ENCODE data around the gene RAB21. TPM values are rescaled to one million over a fixed set of nuclear protein-coding genes. Genes with fewer than 3 reads are reported as not detected.
"Not testable (repeated sequence)": the region's sequence is repeated elsewhere in the genome, so short reads cannot be mapped to it uniquely, and the experiment has no call there.

The RAB21 gene
- total RNA-seq, 2 donors from 2014 or later = 62.6 to 88.4 TPM

DNA sequence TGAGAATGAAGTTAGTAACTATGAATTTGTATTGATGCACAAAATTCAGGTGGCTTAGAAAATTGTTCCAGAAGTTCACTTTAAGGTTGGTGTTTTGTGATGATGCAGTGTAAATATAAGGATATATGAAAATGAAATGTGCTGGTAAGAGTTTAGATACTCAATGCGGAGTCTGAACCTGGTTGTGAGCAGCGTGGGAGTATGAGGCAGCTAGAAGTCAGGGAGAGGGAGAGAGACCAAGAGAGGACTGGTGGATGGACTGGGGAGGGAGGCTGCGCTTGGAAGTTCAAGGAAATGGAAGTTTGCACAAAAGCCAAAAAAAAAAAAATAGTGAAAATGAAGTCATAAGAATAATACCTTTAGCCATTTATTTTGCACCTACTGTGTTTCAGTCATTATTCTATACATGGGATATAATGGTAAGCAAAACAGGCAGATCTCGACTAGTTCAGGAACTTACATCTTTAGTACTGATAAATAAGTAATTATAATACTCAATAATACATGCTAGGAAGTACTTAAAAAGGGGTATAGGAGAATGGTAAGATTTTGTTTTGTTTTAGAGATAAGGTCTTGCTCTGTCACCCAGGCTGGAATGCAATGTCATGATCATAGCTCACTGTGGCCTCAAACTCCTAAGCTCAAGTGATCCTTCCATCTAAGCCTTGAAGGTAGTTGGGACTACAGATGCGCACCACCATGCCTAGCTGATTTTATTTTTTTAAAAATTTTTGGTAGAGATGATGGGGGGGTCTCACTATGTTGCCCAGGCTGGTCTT is 10.0 kb upstream of the RAB21 start:
- Mint-ChIP-seq H3K36me3 (no peaks in the 10 kb centered on the region), H3K9me3 (no peaks in the 10 kb centered on the region), H3K27ac (no peak overlapping the region)
- ATAC-seq (no peak), DNase-seq (ENCODE audit: low spot score in 2 of 2) (no peak)

DNA sequence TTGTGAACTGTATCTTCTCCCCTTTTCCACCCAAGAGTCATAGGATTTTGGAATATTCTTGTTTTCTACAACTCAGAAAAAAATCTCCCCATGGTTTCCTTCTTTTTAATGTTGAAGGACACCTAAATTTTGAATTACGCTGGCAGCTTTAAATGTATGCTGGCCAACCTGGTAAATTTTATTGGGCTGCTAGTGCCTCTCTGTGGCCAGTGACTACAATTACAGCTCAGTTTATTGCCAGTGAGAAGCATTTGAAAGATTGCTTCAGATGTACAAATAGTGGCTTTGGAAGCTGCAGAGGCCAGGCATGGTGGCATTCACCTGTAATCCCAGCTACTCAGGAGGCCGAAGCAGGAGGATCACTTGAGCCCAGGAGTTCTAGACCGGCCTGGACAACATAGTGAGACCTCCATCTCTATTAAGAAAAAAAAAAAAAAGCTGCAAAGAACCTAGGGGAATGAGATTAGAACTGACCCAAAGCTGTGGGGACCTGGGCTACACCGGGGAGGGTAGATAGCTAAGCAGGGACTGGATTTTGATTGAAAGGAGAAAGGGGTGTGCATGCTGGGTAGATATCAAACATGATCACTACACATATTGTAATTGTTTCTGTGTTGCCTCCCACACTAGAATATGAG is 7.6 kb upstream of the RAB21 start:
- Mint-ChIP-seq H3K27ac (no peak overlapping the region), H3K9me3 (no peaks in the 10 kb centered on the region), H3K36me3 (no peaks in the 10 kb centered on the region)
- ATAC-seq (peak; percentile 73 to 77), DNase-seq (ENCODE audit: low spot score in 2 of 2) (peak in 1 of 2 donors; percentile 44)

DNA sequence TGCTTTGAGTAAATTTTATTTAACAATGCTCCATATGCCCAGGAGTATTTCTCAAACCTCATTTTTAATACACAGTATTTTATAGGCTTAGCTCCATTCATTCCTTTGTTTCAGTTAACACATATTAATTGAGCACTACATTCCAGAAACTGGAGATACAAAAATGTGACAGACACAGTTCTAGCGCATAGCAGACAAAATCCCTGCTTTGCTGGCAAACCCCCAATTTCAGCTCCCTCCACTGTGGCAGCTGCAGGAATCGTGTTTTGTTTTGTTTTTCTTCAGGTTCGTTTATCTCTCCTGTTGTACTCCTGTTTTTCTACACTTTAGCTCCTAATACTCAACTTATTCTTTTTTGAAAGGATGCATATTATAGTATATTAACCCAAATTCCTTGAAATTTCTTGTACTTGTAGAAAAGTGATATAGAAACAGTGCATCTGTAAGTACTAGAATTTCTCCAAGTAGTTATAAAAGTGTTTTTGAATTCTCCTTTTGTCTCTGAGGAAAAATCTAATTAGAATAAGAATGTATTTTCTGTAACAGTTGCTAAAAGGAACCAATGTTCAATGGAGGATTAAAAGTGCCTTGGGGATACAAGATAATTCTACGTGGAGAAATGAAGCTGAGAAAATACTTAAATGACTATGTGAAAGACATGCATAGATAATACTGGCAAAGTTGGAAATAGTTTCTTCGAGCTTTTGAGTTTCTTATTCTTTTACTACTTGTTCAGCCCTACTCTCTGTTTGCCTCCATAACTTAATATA is 6.4 kb upstream of the RAB21 start:
- DNase-seq (ENCODE audit: low spot score in 2 of 2) = no peak
- H3K27ac Mint-ChIP-seq = no peak overlapping the region

DNA sequence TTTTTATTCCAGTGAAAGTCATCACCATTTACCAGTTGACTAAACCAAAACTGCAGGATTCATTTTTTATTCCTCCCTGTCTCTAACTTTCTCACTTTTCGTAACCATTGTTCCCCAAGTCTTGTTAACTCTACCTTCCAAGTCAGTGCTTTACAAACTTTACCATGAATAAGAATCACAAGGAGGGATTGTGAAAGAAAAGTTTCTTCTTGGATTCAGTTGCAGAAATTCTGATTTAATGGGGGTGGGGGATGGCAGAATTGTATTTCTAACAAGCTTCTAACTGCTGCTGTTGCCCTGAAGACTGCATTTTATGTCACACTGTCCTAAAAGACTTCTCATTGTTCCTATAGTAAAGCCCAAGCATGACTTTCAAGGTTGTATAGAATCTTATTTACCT is 5.0 kb upstream of the RAB21 start:
- Mint-ChIP-seq H3K36me3 (no peaks in the 10 kb centered on the region), H3K27ac (no peak overlapping the region), H3K9me3 (no peaks in the 10 kb centered on the region)
- DNase-seq (ENCODE audit: low spot score in 2 of 2) (no peak), ATAC-seq (no peak)

More for the DNA sequence above, 6.4 kb upstream of the RAB21 start:
- no peaks in the 10 kb centered on the region for H3K36me3 Mint-ChIP-seq
- ATAC-seq = no peak
- no peaks in the 10 kb centered on the region for H3K9me3 Mint-ChIP-seq

DNA sequence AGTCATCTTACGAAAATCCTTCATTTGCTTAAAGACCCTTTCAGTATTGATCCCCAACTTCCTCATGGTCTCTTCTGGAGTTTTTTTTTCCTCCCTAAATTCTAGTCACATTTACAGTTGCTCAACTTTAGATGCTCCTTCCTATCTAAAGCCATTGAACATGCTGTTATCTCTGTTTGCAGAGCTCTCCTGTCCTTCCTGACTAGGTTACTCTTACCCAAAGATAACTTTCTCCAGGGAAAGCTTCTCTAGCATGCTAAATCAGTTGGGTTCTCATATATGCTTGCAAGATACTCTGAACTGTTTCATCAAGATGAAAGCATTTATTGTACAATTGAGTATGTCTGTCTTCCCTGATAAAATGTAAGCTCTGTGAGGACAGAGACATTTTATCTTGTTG is 1.8 kb upstream of the RAB21 start:
- Mint-ChIP-seq H3K27ac (no peak overlapping the region), H3K9me3 (no peaks in the 10 kb centered on the region), H3K36me3 (peaks cover 17 to 26% of the 10 kb centered on the region in 2 donors)
- no peak for DNase-seq (ENCODE audit: low spot score in 2 of 2)
- no peak for ATAC-seq

DNA sequence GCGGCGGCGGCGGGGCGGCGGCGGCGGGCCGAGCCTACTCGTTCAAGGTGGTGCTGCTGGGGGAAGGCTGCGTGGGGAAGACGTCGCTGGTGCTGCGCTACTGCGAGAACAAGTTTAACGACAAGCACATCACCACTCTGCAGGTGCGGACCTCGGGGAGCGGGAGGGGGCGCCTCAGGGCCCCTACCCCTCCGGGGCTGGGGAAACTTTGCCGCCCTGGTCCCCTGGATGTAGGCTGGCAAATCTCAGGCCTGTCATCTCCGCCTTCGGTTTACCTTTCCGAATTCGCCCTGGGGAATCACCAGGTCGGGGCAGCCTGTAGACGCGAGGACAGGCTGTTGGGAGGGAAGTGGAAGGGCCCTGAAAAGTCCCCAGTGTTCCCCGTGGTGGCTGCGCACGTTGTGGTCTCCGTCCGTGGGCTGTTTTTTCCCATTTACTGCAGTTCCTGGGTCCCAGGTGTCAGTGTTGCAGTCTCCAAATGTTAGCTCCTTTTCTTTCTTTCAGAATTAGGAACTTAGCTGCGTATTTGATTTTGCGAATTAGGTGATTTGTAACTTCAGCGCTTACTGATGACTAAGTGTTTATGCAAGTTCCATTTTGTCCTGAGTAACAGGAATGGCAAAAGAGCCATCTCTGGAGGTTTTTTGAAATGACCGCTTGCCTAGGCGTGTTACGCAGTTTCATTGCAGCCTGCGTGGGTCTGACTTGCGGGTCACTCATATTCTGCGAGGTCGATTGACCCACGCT is 656 bp downstream of the RAB21 start:
- ATAC-seq = peak; percentile 51 to 76
- Mint-ChIP-seq H3K36me3 (peaks cover 40 to 51% of the 10 kb centered on the region in 2 donors), H3K9me3 (peaks cover under 1 to 15% of the 10 kb centered on the region in 2 donors), H3K27ac (peak overlapping the region; percentile 95 to 97)
- DNase-seq (ENCODE audit: low spot score in 2 of 2) = peak; percentile 51 to 85

DNA sequence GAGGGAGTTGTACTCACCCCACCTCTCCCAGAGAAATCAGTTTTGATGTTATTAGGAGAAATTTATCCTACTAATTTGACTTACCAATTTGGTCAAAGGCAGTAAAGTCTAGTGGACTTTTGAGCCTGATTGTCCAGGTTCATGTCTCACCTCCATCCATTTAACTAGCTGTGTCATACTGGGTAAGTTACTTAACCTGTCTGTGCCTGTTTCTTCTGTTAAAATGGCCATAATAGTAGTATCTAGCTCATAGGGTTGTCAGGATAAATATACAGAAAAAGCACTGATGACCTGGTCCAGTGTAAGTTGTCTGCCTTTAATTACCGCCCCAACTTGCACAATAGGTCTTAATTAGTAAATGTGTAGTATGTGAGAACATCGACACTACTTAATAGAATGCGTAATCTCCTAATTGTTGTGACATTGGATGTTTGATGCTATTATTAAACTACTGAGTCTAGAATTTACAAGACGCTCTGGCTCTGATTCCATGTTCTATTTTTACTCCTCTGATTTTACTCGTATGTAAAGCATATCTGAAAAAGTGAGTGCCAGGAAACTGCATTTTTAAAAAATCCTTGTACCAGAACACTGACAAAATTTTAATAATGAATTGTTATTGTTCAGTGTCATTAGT is 1.5 kb downstream of the RAB21 start:
- DNase-seq (ENCODE audit: low spot score in 2 of 2) (no peak), ATAC-seq (no peak)
- H3K9me3 Mint-ChIP-seq = peaks cover 6 to 15% of the 10 kb centered on the region in 2 donors
- H3K36me3 Mint-ChIP-seq = peaks cover 48 to 59% of the 10 kb centered on the region in 2 donors
- H3K27ac Mint-ChIP-seq = peak overlapping the region; percentile 95 to 97

DNA sequence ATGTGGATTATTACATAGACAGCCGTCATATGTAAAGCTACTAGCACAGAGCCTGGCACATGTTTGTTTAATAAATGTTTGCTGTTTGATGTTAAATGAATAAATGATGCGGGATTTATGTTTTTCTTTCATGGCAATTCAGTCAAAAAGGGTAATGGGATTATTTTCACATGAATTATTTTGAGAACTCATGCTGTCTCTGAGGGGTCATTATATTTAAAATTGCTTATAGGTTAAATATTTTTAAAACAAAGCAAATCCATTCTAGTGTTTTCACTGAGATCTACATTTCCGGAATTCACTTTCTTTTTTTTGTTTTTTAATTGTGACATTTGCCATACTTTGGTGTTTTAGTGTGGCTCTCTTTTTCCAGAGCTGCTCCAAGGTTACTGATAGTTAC is 5.3 kb downstream of the RAB21 start:
- ATAC-seq (no peak), DNase-seq (ENCODE audit: low spot score in 2 of 2) (no peak)
- Mint-ChIP-seq H3K36me3 (peaks cover 48 to 76% of the 10 kb centered on the region in 2 donors), H3K27ac (no peak overlapping the region), H3K9me3 (peaks cover 10 to 15% of the 10 kb centered on the region in 2 donors)

DNA sequence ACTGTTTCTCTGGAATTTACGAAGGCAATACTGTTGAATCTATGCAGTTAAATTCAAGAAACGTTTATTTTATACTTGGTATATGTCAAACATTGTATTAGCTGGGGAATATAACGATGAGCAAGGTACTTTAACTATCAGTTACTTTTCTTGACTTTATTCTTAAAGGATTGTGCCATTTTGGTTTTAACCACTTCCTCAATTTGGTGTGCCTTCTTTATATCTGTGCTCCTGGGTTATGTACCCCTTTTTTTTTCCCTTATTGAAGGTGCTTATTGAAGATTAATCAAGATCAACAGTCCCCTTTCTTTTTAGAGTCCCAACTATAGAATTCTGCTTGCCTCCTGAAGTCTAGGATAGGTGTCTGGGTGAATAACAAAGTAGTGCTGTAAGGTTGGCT is 5.8 kb downstream of the RAB21 start:
- Mint-ChIP-seq H3K27ac (peak overlapping the region in 1 of 2 donors; percentile 7), H3K36me3 (peaks cover 46 to 79% of the 10 kb centered on the region in 2 donors), H3K9me3 (peaks cover 10 to 15% of the 10 kb centered on the region in 2 donors)
- no peak for ATAC-seq
- DNase-seq (ENCODE audit: low spot score in 2 of 2) = no peak

DNA sequence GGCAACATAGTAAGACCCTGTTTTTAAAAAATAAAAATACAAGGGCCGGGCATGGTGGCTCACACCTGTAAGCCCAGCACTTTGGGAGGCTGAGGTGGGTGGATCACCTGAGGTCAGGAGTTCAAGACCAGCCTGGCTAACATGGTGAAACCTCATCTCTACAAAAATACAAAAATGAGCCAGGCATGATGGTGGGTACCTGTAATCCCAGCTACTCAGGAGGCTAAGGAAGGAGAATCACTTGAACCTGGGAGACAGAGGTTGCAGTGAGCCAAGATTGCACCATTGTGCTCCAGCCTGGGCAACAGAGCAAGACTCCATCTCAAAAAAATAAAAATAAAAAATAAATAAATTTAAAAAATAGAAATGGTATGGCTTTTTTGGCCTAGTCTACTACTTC is 6.7 kb downstream of the RAB21 start:
- H3K27ac Mint-ChIP-seq; ATAC-seq; DNase-seq (ENCODE audit: low spot score in 2 of 2): not testable (repeated sequence)
- peaks cover 10 to 15% of the 10 kb centered on the region in 2 donors for H3K9me3 Mint-ChIP-seq
- peaks cover 37 to 71% of the 10 kb centered on the region in 2 donors for H3K36me3 Mint-ChIP-seq

DNA sequence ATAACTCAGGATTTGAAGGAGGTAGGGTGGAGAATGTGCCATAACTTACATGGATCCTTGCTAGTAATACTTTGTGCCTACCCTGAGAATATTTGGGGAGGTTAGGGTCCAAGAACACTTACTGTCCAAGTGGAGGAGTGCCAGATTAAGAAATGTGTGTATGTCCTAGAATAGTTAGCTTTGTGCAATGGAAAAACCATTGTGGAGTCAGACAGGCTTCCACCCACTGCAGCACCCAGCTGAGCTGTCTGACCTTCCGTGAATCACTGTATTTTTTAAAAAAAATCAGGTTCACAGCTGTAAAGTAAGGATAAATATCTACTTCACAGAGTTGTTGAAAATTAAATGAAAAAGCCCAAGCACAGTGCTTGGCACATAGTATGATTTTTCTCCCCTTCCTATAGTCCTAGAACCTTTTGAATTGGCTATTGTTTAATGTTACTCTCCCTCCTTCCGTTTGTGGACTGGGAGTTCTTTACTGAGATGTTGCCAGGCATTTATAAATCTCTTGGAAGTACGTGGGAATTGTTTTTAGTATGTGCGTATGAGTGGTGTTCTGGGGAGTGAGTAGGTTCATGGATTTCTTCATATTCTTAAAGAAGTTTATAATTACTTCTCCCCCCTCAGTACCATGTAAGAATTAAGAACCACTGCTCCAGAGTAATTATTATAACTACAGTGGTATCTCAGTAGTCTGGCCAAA is 9.2 kb downstream of the RAB21 start:
- H3K9me3 Mint-ChIP-seq = peaks cover 10 to 11% of the 10 kb centered on the region in 2 donors
- ATAC-seq (no peak), DNase-seq (ENCODE audit: low spot score in 2 of 2) (no peak)
- H3K27ac Mint-ChIP-seq = no peak overlapping the region
- peaks cover 22 to 47% of the 10 kb centered on the region in 2 donors for H3K36me3 Mint-ChIP-seq

DNA sequence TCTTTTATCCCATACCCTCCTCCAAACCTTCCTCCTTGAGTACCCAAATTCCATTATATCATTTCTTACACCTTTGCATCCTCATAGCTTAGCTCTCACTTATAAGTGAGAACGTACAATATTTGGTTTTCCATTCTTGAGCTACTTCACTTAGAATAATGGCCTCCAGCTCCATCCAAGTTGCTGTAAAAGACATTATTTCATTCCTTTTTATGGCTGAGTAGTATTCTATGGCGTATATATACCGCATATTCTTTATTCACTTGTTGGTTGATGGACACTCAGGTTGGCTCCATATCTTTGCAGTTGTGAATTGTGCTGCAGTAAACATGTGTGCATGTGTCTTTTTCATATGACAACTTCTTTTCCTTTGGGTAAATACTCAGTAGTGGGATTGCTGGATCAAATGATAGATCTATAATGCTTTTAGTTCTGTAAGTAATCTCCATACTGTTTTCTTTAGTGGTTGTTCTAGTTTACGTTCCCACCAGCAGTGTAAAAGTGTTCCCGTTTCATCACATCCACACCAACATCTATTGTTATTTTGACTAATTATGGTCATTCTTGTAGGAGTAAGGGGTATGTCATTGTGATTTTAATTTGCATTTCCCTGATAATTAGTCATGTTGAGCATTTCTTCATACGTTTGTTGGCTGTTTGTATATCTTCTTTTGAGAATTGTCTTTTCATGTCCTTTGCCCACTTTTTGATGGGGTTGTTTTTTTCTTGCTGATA is 10.1 kb downstream of the RAB21 start:
- Mint-ChIP-seq H3K27ac (peak overlapping the region in 1 of 2 donors; percentile 17), H3K9me3 (peaks cover 2 to 10% of the 10 kb centered on the region in 2 donors), H3K36me3 (peaks cover 13 to 37% of the 10 kb centered on the region in 2 donors)
- no peak for ATAC-seq
- no peak for DNase-seq (ENCODE audit: low spot score in 2 of 2)

DNA sequence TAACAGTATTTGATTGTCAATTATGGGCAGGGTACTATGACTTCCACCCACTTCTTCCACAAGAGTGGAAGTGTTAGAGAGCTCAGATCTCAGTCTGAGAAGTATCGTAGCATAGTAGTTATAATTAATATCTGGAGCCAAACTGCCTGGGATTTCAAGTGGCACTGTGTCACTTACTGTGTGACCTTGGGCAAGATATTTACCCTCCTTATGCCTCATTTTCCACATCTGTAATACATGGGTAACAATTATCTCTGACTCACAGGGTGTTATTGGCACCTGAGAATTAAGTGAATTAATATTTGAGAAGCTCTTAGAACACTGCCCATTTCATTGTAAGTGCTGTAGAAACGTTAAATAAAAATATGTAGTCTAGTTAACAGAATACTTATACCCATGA is 11.5 kb downstream of the RAB21 start:
- H3K27ac Mint-ChIP-seq = no peak overlapping the region
- ATAC-seq = no peak
- peaks cover 7 to 29% of the 10 kb centered on the region in 2 donors for H3K36me3 Mint-ChIP-seq
- H3K9me3 Mint-ChIP-seq = peaks cover 0 to 4% of the 10 kb centered on the region in 2 donors
- DNase-seq (ENCODE audit: low spot score in 2 of 2) = no peak

DNA sequence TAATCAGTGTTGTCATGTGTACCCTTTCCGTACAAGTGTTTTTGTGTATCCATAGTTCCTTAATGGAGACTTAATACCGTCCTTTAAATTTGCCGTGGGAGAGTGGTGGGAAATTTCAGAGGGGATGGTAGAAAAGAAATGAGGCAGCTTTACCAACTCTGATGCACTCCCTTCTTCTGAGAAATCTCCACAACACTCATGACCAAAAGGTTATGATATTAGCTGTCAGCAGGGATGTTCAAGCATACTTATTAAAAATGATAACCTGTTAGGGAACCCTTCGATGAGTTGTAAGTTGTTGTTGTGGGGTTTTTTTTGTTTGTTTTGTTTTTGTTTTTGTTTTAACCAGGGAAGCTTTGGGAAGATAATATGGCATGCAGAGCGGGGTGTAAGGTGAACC is 12.5 kb downstream of the RAB21 start:
- Mint-ChIP-seq H3K36me3 (peaks cover 7 to 34% of the 10 kb centered on the region in 2 donors), H3K9me3 (peaks cover 0 to 4% of the 10 kb centered on the region in 2 donors), H3K27ac (peak overlapping the region in 1 of 2 donors; percentile 13)
- ATAC-seq (no peak), DNase-seq (ENCODE audit: low spot score in 2 of 2) (no peak)

DNA sequence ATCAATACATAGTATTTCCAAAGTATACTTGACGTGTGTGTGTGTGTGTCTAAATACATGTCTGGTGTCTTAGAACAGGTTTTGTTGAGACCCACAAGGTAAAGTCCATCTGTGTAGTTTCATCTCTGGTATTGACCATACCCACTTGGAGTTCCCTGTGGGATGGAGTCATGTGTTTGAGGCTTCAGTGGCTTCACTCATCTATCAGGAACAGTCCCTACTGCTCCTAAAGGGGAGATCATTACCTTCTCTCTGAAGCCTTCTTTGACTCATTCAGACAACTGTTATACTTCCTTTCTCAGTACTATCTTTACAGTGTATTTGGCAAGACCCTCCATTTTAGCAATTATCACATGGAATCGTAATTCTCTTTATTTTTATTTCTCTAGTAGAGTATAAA is 14.2 kb downstream of the RAB21 start:
- peak overlapping the region in 1 of 2 donors; percentile 28 for H3K27ac Mint-ChIP-seq
- peaks cover 7 to 26% of the 10 kb centered on the region in 2 donors for H3K36me3 Mint-ChIP-seq
- ATAC-seq (peak in 1 of 2 donors; percentile 64), DNase-seq (ENCODE audit: low spot score in 2 of 2) (no peak)
- H3K9me3 Mint-ChIP-seq = no peaks in the 10 kb centered on the region

Measured in activated naive CD4-positive, alpha-beta T cell treated with anti-CD3 and anti-CD28 coated beads, Interleukin-2, amount 50 U/mL, for 72 hours (primary cell).